GM21786 (cell line): Measurements from ENCODE around the gene ADPRHL1.
"Not testable (repeated sequence)": the region's sequence is repeated elsewhere in the genome, so short reads cannot be mapped to it uniquely, and the experiment has no call there.

Experiments
- ATAC-seq: cut with Tn5 transposase; IDR thresholded peaks from one replicate; pipeline ENCODE4 v1.9.1; 2021; ENCODE audit not compliant: unreplicated experiment

Gene ADPRHL1

GRCh38 chr13:113373811-113374485 lies 79.3 kb downstream of the ADPRHL1 start:
- ATAC-seq: no peak

GRCh38 chr13:113371701-113372100 lies 81.6 kb downstream of the ADPRHL1 start:
- ATAC-seq: not testable (repeated sequence)

GRCh38 chr13:113371061-113371460 lies 82.2 kb downstream of the ADPRHL1 start:
- ATAC-seq: no peak

GRCh38 chr13:113369881-113370280 lies 83.4 kb downstream of the ADPRHL1 start:
- no peak for ATAC-seq

- ATAC-seq: no peak
Measured at GRCh38 chr13:113369189-113369588, 84.1 kb downstream of the ADPRHL1 start.

- not testable (repeated sequence) for ATAC-seq
Measured at GRCh38 chr13:113368353-113368752, 84.9 kb downstream of the ADPRHL1 start.

- no peak for ATAC-seq
Measured at GRCh38 chr13:113367771-113368170, 85.5 kb downstream of the ADPRHL1 start.

GRCh38 chr13:113367020-113367560 lies 86.2 kb downstream of the ADPRHL1 start:
- no peak for ATAC-seq

- no peak for ATAC-seq
Measured at GRCh38 chr13:113365971-113366588, 87.2 kb downstream of the ADPRHL1 start.

- no peak for ATAC-seq
Measured at GRCh38 chr13:113365583-113365970, 87.7 kb downstream of the ADPRHL1 start.

GRCh38 chr13:113364901-113365582 lies 88.2 kb downstream of the ADPRHL1 start:
- ATAC-seq: no peak

- ATAC-seq: no peak
Measured at GRCh38 chr13:113364311-113364889, 88.9 kb downstream of the ADPRHL1 start.

GRCh38 chr13:113361406-113361805 lies 91.9 kb downstream of the ADPRHL1 start:
- no peak for ATAC-seq

- ATAC-seq: no peak
Measured at GRCh38 chr13:113360446-113360845, 92.8 kb downstream of the ADPRHL1 start.

GRCh38 chr13:113359571-113359970 lies 93.7 kb downstream of the ADPRHL1 start:
- no peak for ATAC-seq

GRCh38 chr13:113358653-113359190 lies 94.6 kb downstream of the ADPRHL1 start:
- no peak for ATAC-seq

GRCh38 chr13:113357529-113357928 lies 95.8 kb downstream of the ADPRHL1 start:
- no peak for ATAC-seq

GRCh38 chr13:113356596-113356995 lies 96.7 kb downstream of the ADPRHL1 start:
- ATAC-seq: no peak

- ATAC-seq: no peak
Measured at GRCh38 chr13:113355621-113356020, 97.7 kb downstream of the ADPRHL1 start.

GRCh38 chr13:113354831-113355610 lies 98.3 kb downstream of the ADPRHL1 start:
- ATAC-seq: no peak
